Adrenal gland (tissue), 12 donors: ENCODE results near the gene ANTXR1. TPM values are rescaled to one million over a fixed set of nuclear protein-coding genes. Genes with fewer than 3 reads are reported as not detected.
A peak's percentile ranks its signal among the peaks of the same experiment; 100 is the strongest.

ENCODE experiments used
- DNase-seq, 7 donors: peaks; one replicate each; pipeline ENCODE4 v3.0.0-alpha.2; 2019 to 2020
- H3K27ac ChIP-seq, 5 donors: fragments of 200-600 bp; sonication (generic) in 4 of 5; 1 replicate in 3 of 5; 2 replicates in 2 of 5; pipeline versions ENCODE4 v1.5.1 to v1.8.0; 2016 to 2020; ENCODE audit warnings: mild to moderate bottlenecking in 1 of 5
- H3K27me3 ChIP-seq: fragments of 200-600 bp; 2 replicates; pipeline ENCODE4 v1.8.0; 2021
- H3K36me3 ChIP-seq, 2 donors: fragments of 200-600 bp; replicated peaks in 1 of 2; 1 replicate in 1 of 2; 2 replicates in 1 of 2; pipeline versions ENCODE4 v1.5.1 to v1.8.0; 2018 to 2022
- H3K4me1 ChIP-seq, 2 donors: fragments of 200-600 bp; replicated peaks in 1 of 2; 1 replicate in 1 of 2; 2 replicates in 1 of 2; pipeline versions ENCODE4 v1.5.1 to v1.8.0; 2018 to 2021
- H3K4me3 ChIP-seq, 4 donors: fragments of 200-600 bp; sonication (generic) in 3 of 4; one replicate each; pipeline ENCODE4 v1.5.1; 2016 to 2018
- H3K9me3 ChIP-seq, 3 donors: fragments of 200-600 bp; sonication (generic) in 1 of 3; replicated peaks in 1 of 3; 1 replicate in 2 of 3; 2 replicates in 1 of 3; pipeline versions ENCODE4 v1.5.1 to v1.8.0; 2016 to 2021
- CTCF ChIP-seq, 6 experiments: fragments of 450-650 bp in 4 of 6; fragments of 200-600 bp in 2 of 6; sonication (generic) in 1 of 6; IDR thresholded peaks; 1 replicate in 5 of 6; 2 replicates in 1 of 6; pipeline versions ENCODE4 v1.5.1 to v1.8.0; 2016 to 2021; ENCODE audit warnings: antibody characterized with exemption in 6 of 6, mild to moderate bottlenecking in 2 of 6, moderate library complexity in 1 of 6
- POLR2A ChIP-seq, 2 donors: fragments of 450-650 bp; IDR thresholded peaks; one replicate each; pipeline ENCODE4 v1.6.1; 2017; ENCODE audit warnings: antibody characterized with exemption in 2 of 2, mild to moderate bottlenecking in 2 of 2, moderate library complexity in 1 of 2
- WGBS, 4 donors: extraction: QIAGEN DNeasy Blood & Tissue Kit in 2 of 4; methylation state at CpG; one replicate each; pipeline versions ENCODE4 v1.1.5 to v1.1.7; 2013 to 2017; 5-methylcytosine and 5-hydroxymethylcytosine counted together
- intact Hi-C, 2 donors: fragments of 100-400 bp; cut with DNase I; formaldehyde crosslinking; loops; one replicate each; pipeline versions ENCODE4 v1.14.1 to v1.15.0; 2022 to 2023
- polyA plus RNA-seq, 3 donors: library from polyadenylated mRNA; stranded (reverse); fragments of 200-250 nt in 2 of 3; fragments of 350-450 nt in 1 of 3; fragmentation: Illumina TruSeq in 1 of 3; extraction: RNeasy Lipid Tissue Mini Kit (QIAGEN cat#74804) in 1 of 3; gene quantifications; one replicate each; pipeline ENCODE4 v1.2.3, GENCODE V29; 2013 to 2014
- total RNA-seq, 9 donors: library from RNA; depleted of rRNA in 4 of 9; stranded (reverse); fragments of >200 nt in 4 of 9; fragments of 120-200 nt in 1 of 9; fragmentation: NEBNext Ultra II Directional in 1 of 9; extraction: Animal tissue kit (Norgen Biotek cat#: 25700) in 1 of 9; gene quantifications; one replicate each; pipeline versions ENCODE4 v1.1.0 to v1.2.4, GENCODE V29; 2013 to 2023
- donor health status: healthy with polysubstance abuse.
- donor health status: Bipolar disorder and iron deficiency.
- donor health status: DM: yes; HTN: yes; CAD: no.
- donor health status: DM: no; HTN: no; CAD: no.
- donor health status: DM: no; HTN: no; CAD: no.
- donor health status: DM: yes; HTN: yes; CAD: no.

The ANTXR1 gene
- total and polyA plus RNA-seq, 12 donors, result 19.0 to 386 (median 119) TPM

- intact Hi-C loops, result no loop called here
- no peak for DNase-seq
- Histone ChIP-seq H3K36me3 (no peaks in the 10 kb centered on the region), H3K9me3 (no peaks in the 10 kb centered on the region), H3K27ac (peak overlapping the region in 1 of 5 donors; percentile 20), H3K27me3 (no peaks in the 10 kb centered on the region), H3K4me1 (peaks cover 0 to 7% of the 10 kb centered on the region in 2 donors), H3K4me3 (no peak overlapping the region)
- TF ChIP-seq POLR2A (IDR thresholded peaks at IDR 0.05) (no peak), CTCF (IDR thresholded peaks at IDR 0.05) (no peak)
- WGBS, 4 donors, result 75 to 79% (median 76%) methylated on average over 13 to 16 of the region's 16 CpGs
Observed at GRCh38 chr2:69119104-69119894, 106.3 kb downstream of the ANTXR1 start.

GRCh38 chr2:69122271-69122670, 109.3 kb downstream of the ANTXR1 start:
- intact Hi-C loops, result no loop called here
- no peak overlapping the region for H3K27ac ChIP-seq
- H3K9me3 ChIP-seq, result no peaks in the 10 kb centered on the region
- TF ChIP-seq POLR2A (IDR thresholded peaks at IDR 0.05) (no peak), CTCF (IDR thresholded peaks at IDR 0.05) (no peak)
- 79 to 87% (median 85%) methylated on average over 4 of the region's 4 CpGs for WGBS, 4 donors
- no peaks in the 10 kb centered on the region for H3K27me3 ChIP-seq
- no peak overlapping the region for H3K4me3 ChIP-seq
- DNase-seq, result no peak
- H3K4me1 ChIP-seq, result peaks cover 0 to 7% of the 10 kb centered on the region in 2 donors
- H3K36me3 ChIP-seq, result peaks cover 0 to 5% of the 10 kb centered on the region in 2 donors

GRCh38 chr2:69123182-69123581, 110.2 kb downstream of the ANTXR1 start:
- intact Hi-C loops, result no loop called here
- no peak for TF ChIP-seq POLR2A (IDR thresholded peaks at IDR 0.05)
- no peak for TF ChIP-seq CTCF (IDR thresholded peaks at IDR 0.05)
- DNase-seq, result peak in 3 of 7 donors; percentile 26 to 43 (median 34)
- Histone ChIP-seq H3K27ac (no peak overlapping the region), H3K4me1 (peaks cover 0 to 7% of the 10 kb centered on the region in 2 donors), H3K9me3 (no peaks in the 10 kb centered on the region), H3K4me3 (no peak overlapping the region), H3K27me3 (no peaks in the 10 kb centered on the region), H3K36me3 (peaks cover 0 to 5% of the 10 kb centered on the region in 2 donors)
- 77 to 86% (median 79%) methylated on average over 5 of the region's 5 CpGs for WGBS, 4 donors

- no peak overlapping the region for H3K27ac ChIP-seq
- H3K9me3 ChIP-seq, result no peaks in the 10 kb centered on the region
- WGBS, 4 donors, result 76 to 84% (median 79%) methylated on average over 4 of the region's 4 CpGs
- peaks cover 0 to 7% of the 10 kb centered on the region in 2 donors for H3K4me1 ChIP-seq
- no peak for DNase-seq
- no peak for TF ChIP-seq CTCF (IDR thresholded peaks at IDR 0.05)
- TF ChIP-seq POLR2A (IDR thresholded peaks at IDR 0.05), result no peak
- peaks cover 0 to 5% of the 10 kb centered on the region in 2 donors for H3K36me3 ChIP-seq
- no peaks in the 10 kb centered on the region for H3K27me3 ChIP-seq
- intact Hi-C loops, result no loop called here
- H3K4me3 ChIP-seq, result no peak overlapping the region
Observed at GRCh38 chr2:69124343-69124742, 111.4 kb downstream of the ANTXR1 start.
